ENCODE data around the gene GRIA1. TPM values are rescaled to one million over a fixed set of nuclear protein-coding genes. Genes with fewer than 3 reads are reported as not detected.

The GRIA1 gene
- total RNA-seq, 1 experiment from 2014 or later: not detected

DNA sequence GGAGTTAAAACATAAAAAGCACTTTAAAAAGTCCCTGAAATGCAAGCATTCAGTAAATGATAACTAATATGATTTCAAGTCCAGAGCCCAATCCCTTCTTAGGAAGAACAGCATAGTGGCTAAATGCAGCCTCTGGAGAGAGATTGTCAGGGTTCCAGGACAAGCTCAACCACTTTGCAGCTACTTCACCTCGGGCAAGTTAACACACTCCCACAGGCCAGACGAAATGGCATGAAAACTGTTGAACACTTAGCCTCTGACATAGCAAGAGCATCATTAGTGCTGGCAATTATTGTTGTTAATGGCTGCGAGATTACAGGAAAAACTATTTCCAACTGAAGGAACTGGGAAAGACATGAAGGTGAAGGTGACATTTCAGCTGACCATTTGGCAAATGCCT, 205.8 kb downstream of the GRIA1 start:
- ChIA-PET CTCF (no interaction called here), POLR2A (no interaction called here)
- Histone ChIP-seq H3K9me3 (ENCODE audit: control insufficient read depth, insufficient read depth, low read depth, low read length) (no peaks in the 10 kb centered on the region), H3K27me3 (ENCODE audit: control insufficient read depth, insufficient read depth, low read length) (no peaks in the 10 kb centered on the region), H3K36me3 (ENCODE audit: control insufficient read depth, insufficient read depth, low read length) (no peaks in the 10 kb centered on the region), H3K27ac (ENCODE audit: low read length) (no peak overlapping the region), H3K4me1 (ENCODE audit: control insufficient read depth, insufficient read depth, low read length) (no peaks in the 10 kb centered on the region), H3K4me3 (ENCODE audit: low read depth in 2 of 2, low read length in 2 of 2) (no peak overlapping the region)
- DNase-seq (ENCODE audit: low read depth, low spot score) (no peak), ATAC-seq (no peak)
- BruUV-seq (replicated peaks): no TSS peak
- intact Hi-C loops (cut with micrococcal nuclease; ENCODE audit: unreplicated experiment) (no loop called here), in situ Hi-C loops (cut with HindIII; ENCODE audit: low pct_unique_long_range_greater_than_20kb, low sequenced_read_pairs) (no loop called here)
- TF ChIP-seq, protein P1, sequence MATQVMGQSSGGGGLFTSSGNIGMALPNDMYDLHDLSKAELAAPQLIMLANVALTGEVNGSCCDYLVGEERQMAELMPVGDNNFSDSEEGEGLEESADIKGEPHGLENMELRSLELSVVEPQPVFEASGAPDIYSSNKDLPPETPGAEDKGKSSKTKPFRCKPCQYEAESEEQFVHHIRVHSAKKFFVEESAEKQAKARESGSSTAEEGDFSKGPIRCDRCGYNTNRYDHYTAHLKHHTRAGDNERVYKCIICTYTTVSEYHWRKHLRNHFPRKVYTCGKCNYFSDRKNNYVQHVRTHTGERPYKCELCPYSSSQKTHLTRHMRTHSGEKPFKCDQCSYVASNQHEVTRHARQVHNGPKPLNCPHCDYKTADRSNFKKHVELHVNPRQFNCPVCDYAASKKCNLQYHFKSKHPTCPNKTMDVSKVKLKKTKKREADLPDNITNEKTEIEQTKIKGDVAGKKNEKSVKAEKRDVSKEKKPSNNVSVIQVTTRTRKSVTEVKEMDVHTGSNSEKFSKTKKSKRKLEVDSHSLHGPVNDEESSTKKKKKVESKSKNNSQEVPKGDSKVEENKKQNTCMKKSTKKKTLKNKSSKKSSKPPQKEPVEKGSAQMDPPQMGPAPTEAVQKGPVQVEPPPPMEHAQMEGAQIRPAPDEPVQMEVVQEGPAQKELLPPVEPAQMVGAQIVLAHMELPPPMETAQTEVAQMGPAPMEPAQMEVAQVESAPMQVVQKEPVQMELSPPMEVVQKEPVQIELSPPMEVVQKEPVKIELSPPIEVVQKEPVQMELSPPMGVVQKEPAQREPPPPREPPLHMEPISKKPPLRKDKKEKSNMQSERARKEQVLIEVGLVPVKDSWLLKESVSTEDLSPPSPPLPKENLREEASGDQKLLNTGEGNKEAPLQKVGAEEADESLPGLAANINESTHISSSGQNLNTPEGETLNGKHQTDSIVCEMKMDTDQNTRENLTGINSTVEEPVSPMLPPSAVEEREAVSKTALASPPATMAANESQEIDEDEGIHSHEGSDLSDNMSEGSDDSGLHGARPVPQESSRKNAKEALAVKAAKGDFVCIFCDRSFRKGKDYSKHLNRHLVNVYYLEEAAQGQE (IDR thresholded peaks at IDR 0.05; ENCODE audit: insufficient read depth in 1 of 2, low read depth in 2 of 2, low read length in 1 of 2): no peak
- TF ChIP-seq SIN3A (IDR thresholded peaks at IDR 0.05; ENCODE audit: borderline replicate concordance, insufficient read depth, low read depth, low read length) (no peak), TCF7L2 (IDR thresholded peaks at IDR 0.05; ENCODE audit: low read depth, low read length) (no peak), POLR2AphosphoS5 (IDR thresholded peaks at IDR 0.05; ENCODE audit: low read depth, low read length) (no peak)
- TF ChIP-seq, protein P2, sequence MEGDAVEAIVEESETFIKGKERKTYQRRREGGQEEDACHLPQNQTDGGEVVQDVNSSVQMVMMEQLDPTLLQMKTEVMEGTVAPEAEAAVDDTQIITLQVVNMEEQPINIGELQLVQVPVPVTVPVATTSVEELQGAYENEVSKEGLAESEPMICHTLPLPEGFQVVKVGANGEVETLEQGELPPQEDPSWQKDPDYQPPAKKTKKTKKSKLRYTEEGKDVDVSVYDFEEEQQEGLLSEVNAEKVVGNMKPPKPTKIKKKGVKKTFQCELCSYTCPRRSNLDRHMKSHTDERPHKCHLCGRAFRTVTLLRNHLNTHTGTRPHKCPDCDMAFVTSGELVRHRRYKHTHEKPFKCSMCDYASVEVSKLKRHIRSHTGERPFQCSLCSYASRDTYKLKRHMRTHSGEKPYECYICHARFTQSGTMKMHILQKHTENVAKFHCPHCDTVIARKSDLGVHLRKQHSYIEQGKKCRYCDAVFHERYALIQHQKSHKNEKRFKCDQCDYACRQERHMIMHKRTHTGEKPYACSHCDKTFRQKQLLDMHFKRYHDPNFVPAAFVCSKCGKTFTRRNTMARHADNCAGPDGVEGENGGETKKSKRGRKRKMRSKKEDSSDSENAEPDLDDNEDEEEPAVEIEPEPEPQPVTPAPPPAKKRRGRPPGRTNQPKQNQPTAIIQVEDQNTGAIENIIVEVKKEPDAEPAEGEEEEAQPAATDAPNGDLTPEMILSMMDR (IDR thresholded peaks at IDR 0.05): no peak

DNA sequence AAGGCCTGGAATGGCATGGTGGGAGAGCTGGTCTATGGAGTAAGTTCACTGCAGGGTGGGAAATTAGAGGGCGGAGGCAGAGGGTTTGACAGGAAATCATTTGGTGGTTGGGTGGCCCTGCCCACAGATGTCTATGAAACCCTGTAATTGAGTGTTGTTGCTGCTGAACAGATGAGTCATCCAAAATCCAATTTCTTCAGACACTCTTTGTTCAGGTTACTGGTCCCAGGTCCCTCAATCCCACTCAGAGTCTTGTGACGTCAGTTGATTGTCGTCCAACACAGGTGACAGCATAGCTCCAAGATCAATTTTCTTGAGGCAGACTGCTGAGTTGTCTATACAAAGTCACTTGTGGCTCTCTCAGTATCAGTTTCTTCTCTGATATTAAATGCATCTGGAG, 208.6 kb downstream of the GRIA1 start:
- Histone ChIP-seq H3K27ac (ENCODE audit: low read length) (no peak overlapping the region), H3K9me3 (ENCODE audit: control insufficient read depth, insufficient read depth, low read depth, low read length) (no peaks in the 10 kb centered on the region), H3K36me3 (ENCODE audit: control insufficient read depth, insufficient read depth, low read length) (no peaks in the 10 kb centered on the region), H3K27me3 (ENCODE audit: control insufficient read depth, insufficient read depth, low read length) (no peaks in the 10 kb centered on the region), H3K4me1 (ENCODE audit: control insufficient read depth, insufficient read depth, low read length) (no peaks in the 10 kb centered on the region), H3K4me3 (ENCODE audit: low read depth in 2 of 2, low read length in 2 of 2) (no peak overlapping the region)
- ChIA-PET POLR2A (no interaction called here), CTCF (no interaction called here)
- no peak for TF ChIP-seq POLR2AphosphoS5 (IDR thresholded peaks at IDR 0.05; ENCODE audit: low read depth, low read length)
- TF ChIP-seq, protein P2 (IDR thresholded peaks at IDR 0.05): no peak
- no peak for TF ChIP-seq SIN3A (IDR thresholded peaks at IDR 0.05; ENCODE audit: borderline replicate concordance, insufficient read depth, low read depth, low read length)
- TF ChIP-seq TCF7L2 (IDR thresholded peaks at IDR 0.05; ENCODE audit: low read depth, low read length): no peak
- TF ChIP-seq, protein P1 (IDR thresholded peaks at IDR 0.05; ENCODE audit: insufficient read depth in 1 of 2, low read depth in 2 of 2, low read length in 1 of 2): no peak
- in situ Hi-C loops (cut with HindIII; ENCODE audit: low pct_unique_long_range_greater_than_20kb, low sequenced_read_pairs) (no loop called here), intact Hi-C loops (cut with micrococcal nuclease; ENCODE audit: unreplicated experiment) (no loop called here)
- BruUV-seq (replicated peaks): no TSS peak
- ATAC-seq (no peak), DNase-seq (ENCODE audit: low read depth, low spot score) (no peak)
